Omental fat pad (tissue), 4 donors: Measurements from ENCODE around the gene SLC46A2. TPM values are rescaled to one million over a fixed set of nuclear protein-coding genes. Genes with fewer than 3 reads are reported as not detected.

Source experiments
- ATAC-seq: fragments of 150-250 bp; one replicate; pipeline ENCODE4 v1.9.1; 2016; ENCODE audit warnings: mild to moderate bottlenecking, moderate library complexity; ENCODE audit not compliant: low FRiP score
- DNase-seq: peaks from one replicate; pipeline ENCODE4 v3.0.0-alpha.2; 2019; ENCODE audit warnings: low spot score
- total RNA-seq, 4 donors: library from RNA; depleted of rRNA; stranded (reverse); fragments of >200 nt; gene quantifications; one replicate each; pipeline ENCODE4 v1.1.0, GENCODE V29; 2016
- TF ChIP-seq, protein P1 (sequence below), 3 donors: fragments of 450-650 bp; IDR thresholded peaks; one replicate each; pipeline ENCODE4 v1.5.1; 2016 to 2017; ENCODE audit warnings: antibody characterized with exemption in 3 of 3, mild to moderate bottlenecking in 3 of 3, moderate library complexity in 2 of 3

The SLC46A2 gene
- total RNA-seq, 4 donors from 2014 or later = 0.36 to 1.3 TPM; not detected in 2

DNA sequence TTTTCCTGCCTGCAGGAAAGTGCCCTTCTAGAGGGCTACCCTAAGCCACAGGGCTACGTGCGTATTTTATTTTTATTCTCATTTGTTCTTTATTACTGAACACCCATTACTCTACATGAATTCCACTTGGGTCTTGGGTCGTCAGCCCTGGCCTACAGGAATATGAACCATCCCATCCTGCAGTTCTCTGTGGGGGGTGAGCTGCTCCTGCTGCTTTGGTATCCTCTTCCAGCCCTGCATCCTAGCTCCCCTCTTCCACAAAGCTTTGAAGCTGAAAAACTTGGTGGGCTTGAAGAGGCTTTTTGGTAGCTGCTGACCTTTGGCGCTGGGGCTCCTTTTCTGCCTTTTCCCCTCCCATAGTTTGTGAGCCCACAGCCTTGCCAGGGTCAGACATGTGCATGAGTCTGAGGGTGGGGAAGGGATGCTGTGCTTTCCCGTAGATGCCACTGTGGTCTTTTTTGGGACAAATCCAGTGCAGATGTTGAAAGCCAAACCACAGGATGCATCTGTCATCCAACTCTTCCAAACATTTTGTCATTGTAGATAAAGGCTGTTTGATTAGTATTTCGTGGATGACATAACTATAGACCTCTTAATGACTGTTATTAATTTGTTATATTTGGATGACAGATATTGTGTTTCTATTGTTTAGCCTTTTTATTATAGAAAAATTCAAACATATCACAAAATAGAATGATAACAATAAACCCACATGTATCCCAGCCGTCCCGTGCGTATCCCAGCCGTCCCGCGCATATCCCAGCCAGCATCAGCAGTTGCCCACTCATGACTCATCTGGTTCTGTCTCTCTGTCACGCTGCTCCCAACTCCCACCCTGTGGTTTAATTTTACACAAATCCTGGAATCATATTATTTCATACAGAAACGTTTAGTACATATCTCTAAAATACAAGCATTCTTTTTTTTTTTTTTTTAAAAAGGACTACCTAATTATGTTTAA is 43.9 kb downstream of the SLC46A2 start:
- TF ChIP-seq, protein P1, sequence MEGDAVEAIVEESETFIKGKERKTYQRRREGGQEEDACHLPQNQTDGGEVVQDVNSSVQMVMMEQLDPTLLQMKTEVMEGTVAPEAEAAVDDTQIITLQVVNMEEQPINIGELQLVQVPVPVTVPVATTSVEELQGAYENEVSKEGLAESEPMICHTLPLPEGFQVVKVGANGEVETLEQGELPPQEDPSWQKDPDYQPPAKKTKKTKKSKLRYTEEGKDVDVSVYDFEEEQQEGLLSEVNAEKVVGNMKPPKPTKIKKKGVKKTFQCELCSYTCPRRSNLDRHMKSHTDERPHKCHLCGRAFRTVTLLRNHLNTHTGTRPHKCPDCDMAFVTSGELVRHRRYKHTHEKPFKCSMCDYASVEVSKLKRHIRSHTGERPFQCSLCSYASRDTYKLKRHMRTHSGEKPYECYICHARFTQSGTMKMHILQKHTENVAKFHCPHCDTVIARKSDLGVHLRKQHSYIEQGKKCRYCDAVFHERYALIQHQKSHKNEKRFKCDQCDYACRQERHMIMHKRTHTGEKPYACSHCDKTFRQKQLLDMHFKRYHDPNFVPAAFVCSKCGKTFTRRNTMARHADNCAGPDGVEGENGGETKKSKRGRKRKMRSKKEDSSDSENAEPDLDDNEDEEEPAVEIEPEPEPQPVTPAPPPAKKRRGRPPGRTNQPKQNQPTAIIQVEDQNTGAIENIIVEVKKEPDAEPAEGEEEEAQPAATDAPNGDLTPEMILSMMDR (IDR thresholded peaks at IDR 0.05) = no peak
- DNase-seq = no peak
- ATAC-seq = no peak

DNA sequence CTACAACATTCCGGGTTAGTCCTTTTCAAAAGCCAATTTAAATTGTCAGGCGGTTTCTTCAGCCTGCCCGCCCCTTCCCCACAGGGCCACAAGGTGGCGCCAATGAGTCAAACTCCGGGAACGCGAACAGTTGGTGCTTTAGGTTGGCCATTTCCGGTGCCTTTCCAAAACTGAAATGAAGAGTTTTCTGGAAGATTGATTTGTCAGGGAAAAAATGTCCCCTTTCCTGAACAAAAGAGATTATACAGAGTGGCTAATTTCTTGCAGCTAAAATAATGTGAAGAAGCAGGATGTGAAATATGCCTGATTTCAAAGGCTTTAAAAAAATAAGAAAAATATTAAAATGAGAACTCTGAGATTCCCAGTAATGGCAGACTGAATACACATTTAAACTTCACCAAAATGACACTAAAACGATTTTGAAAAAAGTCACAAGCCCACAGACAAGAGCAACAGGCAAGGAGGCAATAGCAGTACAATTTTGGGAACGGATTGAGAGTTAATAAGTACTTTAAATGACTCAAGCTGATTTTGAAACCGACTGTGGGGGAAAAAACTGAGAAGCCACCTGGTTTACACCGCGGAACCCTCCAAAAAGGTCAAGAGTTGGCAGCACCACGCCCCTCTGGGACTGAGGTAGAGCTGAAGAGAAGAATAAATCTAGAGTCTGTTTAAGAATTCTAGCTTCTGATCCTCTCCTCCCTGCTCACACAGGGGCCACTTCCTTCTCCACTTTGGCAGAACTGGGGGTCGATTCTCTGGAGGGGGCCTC is 45.7 kb downstream of the SLC46A2 start:
- peak; percentile 74 for DNase-seq
- TF ChIP-seq, protein P1 (IDR thresholded peaks at IDR 0.05) = peak in 2 of 3 donors; percentile 32 to 40
- ATAC-seq = peak; percentile 56

DNA sequence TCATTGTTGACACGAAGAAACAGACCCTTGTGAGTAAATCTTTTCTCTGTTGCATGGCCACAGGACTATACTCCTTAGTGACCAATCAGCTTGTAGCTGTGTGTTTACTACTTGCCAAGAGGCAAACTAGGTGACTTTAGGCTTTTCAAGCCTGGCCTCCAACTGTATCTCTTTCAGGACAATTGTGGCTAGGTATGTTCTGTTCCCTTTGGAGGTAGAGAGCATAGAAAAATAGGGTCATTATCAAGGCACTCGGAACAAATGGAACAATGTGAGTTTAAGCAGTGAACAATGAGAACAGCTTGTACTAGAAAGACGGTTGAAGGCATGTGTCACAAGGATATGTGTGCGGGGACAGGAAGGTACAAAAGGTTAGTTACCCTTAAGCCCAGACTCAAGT is 48.1 kb downstream of the SLC46A2 start:
- ATAC-seq = no peak
- TF ChIP-seq, protein P1 (IDR thresholded peaks at IDR 0.05) = no peak
- DNase-seq = no peak

- ATAC-seq = no peak
- TF ChIP-seq, protein P1 (IDR thresholded peaks at IDR 0.05) = no peak
Measured at GRCh38 chr9:112841261-112841660, 49.4 kb downstream of the SLC46A2 start.

DNA sequence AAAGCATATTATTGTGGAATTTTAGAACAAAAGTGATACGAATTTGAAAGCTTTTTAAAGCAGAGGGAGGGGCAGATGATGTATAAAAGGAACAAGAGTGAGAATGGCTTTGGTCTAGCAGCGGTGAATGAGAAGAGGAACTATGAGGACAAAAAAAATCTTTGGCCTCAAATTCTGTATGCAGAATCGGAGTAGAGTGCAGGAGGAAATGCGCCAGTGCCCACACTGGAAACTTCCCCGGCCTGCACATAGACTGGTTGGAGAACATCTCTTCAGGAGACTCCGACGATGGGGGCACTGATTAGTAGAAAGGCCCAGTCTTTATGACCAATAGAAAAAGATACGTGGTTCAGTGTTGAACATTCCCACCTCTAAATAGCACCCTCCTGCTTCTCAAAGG is 51.3 kb downstream of the SLC46A2 start:
- no peak for ATAC-seq
- TF ChIP-seq, protein P1 (IDR thresholded peaks at IDR 0.05) = no peak
- DNase-seq = no peak

More at GRCh38 chr9:112841261-112841660, 49.4 kb downstream of the SLC46A2 start:
- DNase-seq = no peak

- ATAC-seq = no peak
- TF ChIP-seq, protein P1 (IDR thresholded peaks at IDR 0.05) = no peak
- no peak for DNase-seq
Measured at GRCh38 chr9:112838342-112838741, 52.3 kb downstream of the SLC46A2 start.
